A549 treated with CORT108297 at 1 μM for 4 hours (cell line): Measurements from ENCODE around the gene GON4L. TPM values are rescaled to one million over a fixed set of nuclear protein-coding genes. Genes with fewer than 3 reads are reported as not detected.

Experiments
- total RNA-seq: library from RNA; stranded (reverse); fragments of 200-300 nt; extraction: Qiagen RNA extraction; gene quantifications from 5 replicates; pipeline ENCODE4 v1.2.3, GENCODE V29; 2022

GON4L gene
- total RNA-seq: 12.6 to 14.7 TPM (median 14.6 TPM) in 5 replicates

DNA sequence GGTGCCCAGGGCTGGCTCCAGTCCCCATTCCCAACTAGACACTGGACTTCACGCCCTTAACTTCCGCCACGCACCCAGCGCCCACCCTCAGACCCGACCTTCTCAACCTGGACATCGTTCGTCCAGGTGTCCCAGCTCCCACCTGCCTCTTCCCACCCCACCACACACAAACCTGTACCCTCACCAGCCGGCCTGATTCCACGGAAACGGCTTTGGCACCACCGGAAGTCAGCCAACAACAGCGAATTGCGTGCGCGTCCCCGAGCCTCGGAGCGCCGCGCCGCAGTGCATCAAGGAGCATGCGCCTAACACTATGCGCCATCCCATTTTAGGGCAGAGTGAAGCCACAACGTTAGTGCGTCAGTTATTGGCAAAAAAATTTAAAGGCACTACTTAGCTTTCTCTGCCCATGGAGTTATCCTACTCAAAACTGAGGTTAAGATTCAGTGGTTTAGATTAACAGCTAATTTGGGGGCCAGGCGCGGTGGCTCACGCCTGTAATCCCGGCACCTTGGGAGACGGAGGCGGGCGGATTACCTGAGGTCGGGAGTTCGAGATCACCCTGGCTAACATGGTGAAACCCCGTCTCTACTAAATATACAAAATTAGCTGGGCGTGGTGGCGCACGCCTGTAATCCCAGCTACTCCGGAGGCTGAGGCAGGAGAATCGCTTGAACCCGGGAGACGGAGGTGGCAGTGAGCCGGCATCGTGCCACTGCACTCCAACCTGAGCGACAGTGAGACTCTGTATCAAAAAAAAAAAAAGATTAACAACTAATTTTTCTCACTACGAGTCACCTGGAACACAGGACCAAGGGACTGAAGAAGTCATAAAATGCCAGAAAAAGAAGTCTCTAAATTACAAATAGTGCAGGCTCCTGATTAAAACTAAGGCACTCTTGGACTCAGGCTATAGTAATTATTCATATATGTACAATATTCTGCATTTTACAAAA is at the start of gene GON4L:
TSS of gene GON4L (minus strand) at position 240 of the 956 bp plus-strand sequence. CDS start 3,434 bp downstream, outside the sequence.

DNA sequence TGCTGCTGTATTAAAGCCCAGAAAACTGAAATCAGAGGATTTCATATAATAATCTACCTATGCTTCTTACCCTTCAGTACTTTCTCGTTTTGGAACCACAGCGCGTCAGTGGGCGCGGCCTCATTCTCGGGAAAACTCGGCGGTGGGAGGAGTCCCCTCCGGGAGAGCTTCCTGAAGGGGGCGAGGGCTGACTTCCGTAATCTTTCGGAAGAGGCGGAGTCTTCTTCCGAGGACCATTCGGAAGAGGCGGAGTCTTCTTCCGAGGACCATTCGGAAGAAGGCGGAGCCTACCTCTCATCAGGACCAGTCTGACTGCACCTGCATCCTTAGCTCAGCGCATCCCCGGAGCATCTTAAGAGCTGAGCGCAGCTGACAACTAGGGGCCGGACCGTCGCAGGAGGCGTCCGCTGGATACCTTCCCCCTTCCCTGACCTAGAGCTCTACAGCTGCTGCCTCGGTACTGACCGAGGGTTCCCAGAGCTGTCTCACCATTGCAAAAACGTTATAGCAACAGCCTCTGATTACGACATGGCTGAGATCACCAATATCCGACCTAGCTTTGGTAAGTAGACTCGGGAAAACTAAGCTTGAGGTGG is 2.3 kb upstream of the GON4L start, which contains the start of gene SYT11:
TSS of gene SYT11 (plus strand) at position 334 of the 596 bp plus-strand sequence. CDS start at position 529, 195 bp downstream.

Other genes with a start within 250 kb of the GON4L start
- 34.8 to 43.6 TPM (median 43.0 TPM) in 5 replicates for gene MSTO1, start 247.0 kb downstream of the GON4L start, total RNA-seq
- gene YY1AP1, start 168.4 kb downstream of the GON4L start, total RNA-seq: 44.8 to 48.8 TPM (median 44.8 TPM) in 5 replicates
- 111 to 135 TPM (median 122 TPM) in 5 replicates for gene DAP3, start 168.1 kb downstream of the GON4L start, total RNA-seq
- 1.1 to 1.6 TPM (median 1.3 TPM) in 5 replicates for gene SYT11, start 2.4 kb upstream of the GON4L start, total RNA-seq
- gene RIT1, start 54.1 kb upstream of the GON4L start, total RNA-seq: 22.3 to 24.4 TPM (median 23.9 TPM) in 5 replicates
- 20.3 to 27.7 TPM (median 26.3 TPM) in 5 replicates for gene KHDC4, start 77.2 kb upstream of the GON4L start, total RNA-seq
- 0.07 TPM in 1 of 5 replicates, not detected in the others for gene RXFP4, start 84.4 kb upstream of the GON4L start, total RNA-seq
- 33.2 to 40.9 TPM (median 37.4 TPM) in 5 replicates for gene ARHGEF2, start 121.3 kb upstream of the GON4L start, total RNA-seq
- gene SSR2, start 163.7 kb upstream of the GON4L start, total RNA-seq: 259 to 273 TPM (median 265 TPM) in 5 replicates
- gene UBQLN4, start 196.6 kb upstream of the GON4L start, total RNA-seq: 35.9 to 45.7 TPM (median 42.4 TPM) in 5 replicates
- 160 to 166 TPM (median 161 TPM) in 5 replicates for gene LAMTOR2, start 197.6 kb upstream of the GON4L start, total RNA-seq
- 0.21 TPM in 1 of 5 replicates, not detected in the others for gene RAB25, start 203.9 kb upstream of the GON4L start, total RNA-seq
- gene MEX3A, start 225.3 kb upstream of the GON4L start, total RNA-seq: 1.3 to 2.9 TPM (median 2.8 TPM) in 5 replicates